ENCODE measurements around the gene EFCAB9.

DNA sequence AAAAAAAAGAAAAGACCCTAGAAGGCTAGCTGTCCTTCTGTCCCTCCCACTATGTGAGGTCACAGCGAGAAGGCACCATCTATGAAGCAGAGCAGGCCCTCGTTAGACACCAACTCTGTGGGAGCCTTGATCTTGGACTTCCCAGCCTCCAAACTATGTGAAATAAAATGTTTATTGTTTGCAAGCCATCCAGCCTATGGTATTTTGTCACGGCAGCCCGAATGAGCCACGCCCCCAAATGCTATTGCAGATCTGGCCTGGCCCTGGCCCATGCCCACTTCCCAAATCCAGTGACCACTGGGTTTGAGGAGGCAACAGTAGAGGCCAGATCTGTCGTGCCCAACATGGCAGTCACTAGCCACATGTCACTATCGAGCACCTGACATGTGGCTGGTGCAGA is 16.8 kb upstream of the EFCAB9 start:
- TF ChIP-seq, protein P1, sequence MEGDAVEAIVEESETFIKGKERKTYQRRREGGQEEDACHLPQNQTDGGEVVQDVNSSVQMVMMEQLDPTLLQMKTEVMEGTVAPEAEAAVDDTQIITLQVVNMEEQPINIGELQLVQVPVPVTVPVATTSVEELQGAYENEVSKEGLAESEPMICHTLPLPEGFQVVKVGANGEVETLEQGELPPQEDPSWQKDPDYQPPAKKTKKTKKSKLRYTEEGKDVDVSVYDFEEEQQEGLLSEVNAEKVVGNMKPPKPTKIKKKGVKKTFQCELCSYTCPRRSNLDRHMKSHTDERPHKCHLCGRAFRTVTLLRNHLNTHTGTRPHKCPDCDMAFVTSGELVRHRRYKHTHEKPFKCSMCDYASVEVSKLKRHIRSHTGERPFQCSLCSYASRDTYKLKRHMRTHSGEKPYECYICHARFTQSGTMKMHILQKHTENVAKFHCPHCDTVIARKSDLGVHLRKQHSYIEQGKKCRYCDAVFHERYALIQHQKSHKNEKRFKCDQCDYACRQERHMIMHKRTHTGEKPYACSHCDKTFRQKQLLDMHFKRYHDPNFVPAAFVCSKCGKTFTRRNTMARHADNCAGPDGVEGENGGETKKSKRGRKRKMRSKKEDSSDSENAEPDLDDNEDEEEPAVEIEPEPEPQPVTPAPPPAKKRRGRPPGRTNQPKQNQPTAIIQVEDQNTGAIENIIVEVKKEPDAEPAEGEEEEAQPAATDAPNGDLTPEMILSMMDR (IDR thresholded peaks at IDR 0.05; ENCODE audit: poor library complexity, severe bottlenecking), result no peak
- no peak for TF ChIP-seq RAD21 (conservative IDR thresholded peaks at IDR 0.05)
- no peak for TF ChIP-seq MXI1 (conservative IDR thresholded peaks at IDR 0.05; ENCODE audit: poor library complexity, severe bottlenecking)
- no peak for TF ChIP-seq POLR2AphosphoS5 (IDR thresholded peaks at IDR 0.05)

All from neural cell (in vitro differentiated cells).